Stimulated activated CD8-positive, alpha-beta memory T cell treated with anti-CD3 and anti-CD28 coated beads, Interleukin-12 subunit alpha, Interleukin-12 subunit beta, amount 100 ng/mL, for 4 hours (primary cell): ENCODE data around the gene TMEM141.
"Not testable (repeated sequence)": the region's sequence is repeated elsewhere in the genome, so short reads cannot be mapped to it uniquely, and the experiment has no call there.

Experiments used
- DNase-seq: peaks from one replicate; pipeline ENCODE4 v3.0.0-alpha.2; 2020; ENCODE audit warnings: low read depth

TMEM141 gene

GRCh38 chr9:136833381-136834048 lies 42.4 kb downstream of the TMEM141 start:
- not testable (repeated sequence) for DNase-seq

DNA sequence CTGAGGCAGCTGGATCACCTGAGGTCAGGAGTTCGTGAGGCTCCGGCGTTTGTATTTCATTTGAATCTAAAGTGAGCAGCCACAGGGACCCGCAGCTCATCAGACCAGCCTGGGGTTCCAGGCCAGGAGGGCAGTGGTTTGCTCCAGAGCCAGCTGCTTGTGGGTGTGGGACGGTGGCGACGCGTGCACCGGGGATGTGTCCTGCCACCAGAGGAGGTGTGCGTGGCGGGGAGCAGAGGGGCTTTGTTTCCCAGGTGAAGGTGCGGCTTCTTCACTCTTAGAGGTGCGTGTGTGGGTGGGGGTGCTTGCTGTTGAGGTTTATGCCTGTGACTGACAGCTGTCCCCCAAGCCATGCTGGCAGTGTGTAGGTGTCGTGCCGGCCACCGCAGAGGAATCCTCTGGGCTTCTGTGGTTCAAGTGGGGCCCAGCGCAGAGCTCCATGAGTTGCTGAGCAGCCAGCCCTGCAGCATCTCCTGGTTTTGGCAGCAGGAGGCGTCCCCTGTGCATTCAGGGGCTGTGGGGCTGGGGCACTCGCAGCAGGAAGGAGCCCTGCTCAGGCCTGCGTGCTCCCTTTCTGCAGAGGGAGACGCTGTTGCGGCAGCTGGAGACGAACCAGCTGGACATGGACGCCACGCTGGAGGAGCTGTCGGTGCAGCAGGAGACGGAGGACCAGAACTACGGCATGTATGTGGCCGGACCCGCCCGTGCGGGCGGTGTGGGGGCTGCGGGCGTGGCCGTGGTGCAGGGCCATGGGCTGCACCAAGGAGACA lies 44.2 kb downstream of the TMEM141 start:
- no peak for DNase-seq

DNA sequence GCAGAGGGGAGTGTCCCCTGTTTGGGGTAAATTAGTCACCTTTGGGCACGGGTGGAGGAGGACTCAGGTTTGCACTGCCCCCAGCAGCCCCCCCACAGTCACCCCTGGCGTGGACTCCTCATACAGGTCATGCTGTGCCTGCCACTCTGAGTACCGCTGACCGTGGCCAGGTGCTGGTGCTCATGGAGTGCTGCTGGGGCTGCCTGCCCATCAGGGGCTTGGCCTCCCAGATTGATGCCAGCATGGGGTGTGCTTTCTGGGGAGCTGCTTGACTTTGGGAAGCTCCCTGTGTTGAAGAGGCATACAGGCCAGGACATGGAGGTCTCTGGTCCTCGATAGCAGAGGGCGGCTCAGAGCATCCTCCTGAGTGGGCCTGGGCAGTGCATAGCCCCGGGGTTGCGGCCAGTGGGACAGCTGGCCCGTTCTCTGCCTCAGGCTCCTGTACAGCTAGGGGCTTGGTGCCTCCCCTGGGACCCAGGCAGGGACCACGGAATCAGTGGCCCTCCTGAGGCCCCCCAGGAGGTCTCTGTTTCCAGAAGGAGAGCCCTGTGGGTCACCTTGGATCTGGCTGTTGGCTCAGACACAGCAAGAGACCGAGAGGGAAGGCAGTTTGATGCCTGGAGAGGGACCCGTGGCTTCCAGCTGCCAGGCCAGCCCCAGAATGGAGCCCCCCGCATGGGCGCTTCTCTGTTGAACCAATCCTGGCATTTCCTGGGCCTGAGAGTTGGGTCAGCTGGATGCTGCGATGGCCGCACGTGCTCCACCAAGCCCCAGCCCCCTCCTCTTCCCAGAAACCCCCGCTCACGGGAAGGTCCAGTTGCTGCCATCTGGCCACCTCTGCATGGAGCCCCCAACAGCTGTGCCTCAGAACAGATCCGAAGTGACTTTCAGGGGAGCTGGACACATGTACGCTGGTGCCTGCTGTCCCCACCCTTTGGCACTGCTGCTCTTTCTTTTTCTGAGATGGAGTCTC lies 45.1 kb downstream of the TMEM141 start:
- DNase-seq = no peak

- DNase-seq = no peak
Observed at GRCh38 chr9:136837146-136837855, 46.2 kb downstream of the TMEM141 start.

DNA sequence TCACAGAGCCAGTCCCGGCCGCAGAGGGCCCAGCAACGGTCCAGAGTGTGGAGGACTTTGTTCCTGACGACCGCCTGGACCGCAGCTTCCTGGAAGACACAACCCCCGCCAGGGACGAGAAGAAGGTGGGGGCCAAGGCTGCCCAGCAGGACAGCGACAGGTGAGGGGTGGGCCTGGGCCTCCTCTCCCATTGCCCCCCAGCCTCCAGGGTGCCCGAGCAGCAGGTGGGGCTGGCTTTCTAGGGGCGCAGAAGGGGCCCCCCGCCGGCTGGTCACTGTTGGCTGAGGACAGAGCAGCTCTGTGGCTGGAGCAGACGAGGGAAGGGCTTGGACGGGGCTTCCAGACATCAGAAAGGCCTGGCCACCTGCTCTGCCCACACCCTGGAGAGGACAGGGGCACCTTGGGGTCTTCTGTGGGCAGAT lies 46.7 kb downstream of the TMEM141 start:
- not testable (repeated sequence) for DNase-seq

GRCh38 chr9:136838314-136839228 lies 47.4 kb downstream of the TMEM141 start:
- DNase-seq = no peak

GRCh38 chr9:136839229-136840139 lies 48.3 kb downstream of the TMEM141 start:
- no peak for DNase-seq

DNA sequence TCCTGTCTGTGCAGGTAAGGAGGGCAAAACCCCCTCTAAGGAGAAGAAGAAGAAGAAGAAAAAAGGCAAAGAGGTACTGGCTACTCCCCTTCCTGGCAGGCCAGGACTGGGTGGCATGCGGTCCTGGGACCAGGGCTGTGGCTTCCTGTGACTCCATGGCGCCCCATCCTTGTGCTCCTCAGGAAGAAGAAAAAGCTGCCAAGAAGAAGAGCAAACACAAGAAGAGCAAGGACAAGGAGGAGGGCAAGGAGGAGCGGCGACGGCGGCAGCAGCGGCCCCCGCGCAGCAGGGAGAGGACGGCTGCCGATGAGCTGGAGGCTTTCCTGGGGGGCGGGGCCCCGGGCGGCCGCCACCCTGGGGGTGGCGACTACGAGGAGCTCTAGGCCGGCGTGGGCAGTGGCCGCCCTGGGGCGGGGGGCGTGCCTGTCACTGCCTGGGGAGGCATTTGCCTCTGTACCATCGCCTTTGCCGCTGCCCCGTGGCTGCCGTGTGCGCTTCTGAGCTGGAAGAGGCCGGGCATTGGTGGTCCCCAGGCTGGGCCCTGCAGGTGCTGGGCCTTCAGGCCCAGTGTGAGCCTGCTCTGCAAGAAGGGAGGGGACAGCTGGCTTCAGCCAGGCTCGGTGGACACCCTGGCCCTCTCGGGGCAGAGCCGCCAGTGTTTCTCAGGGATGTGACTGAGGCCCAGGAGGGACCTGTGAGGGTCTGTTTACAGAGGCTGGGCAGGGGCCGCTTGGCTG lies 49.2 kb downstream of the TMEM141 start:
- DNase-seq = no peak

DNA sequence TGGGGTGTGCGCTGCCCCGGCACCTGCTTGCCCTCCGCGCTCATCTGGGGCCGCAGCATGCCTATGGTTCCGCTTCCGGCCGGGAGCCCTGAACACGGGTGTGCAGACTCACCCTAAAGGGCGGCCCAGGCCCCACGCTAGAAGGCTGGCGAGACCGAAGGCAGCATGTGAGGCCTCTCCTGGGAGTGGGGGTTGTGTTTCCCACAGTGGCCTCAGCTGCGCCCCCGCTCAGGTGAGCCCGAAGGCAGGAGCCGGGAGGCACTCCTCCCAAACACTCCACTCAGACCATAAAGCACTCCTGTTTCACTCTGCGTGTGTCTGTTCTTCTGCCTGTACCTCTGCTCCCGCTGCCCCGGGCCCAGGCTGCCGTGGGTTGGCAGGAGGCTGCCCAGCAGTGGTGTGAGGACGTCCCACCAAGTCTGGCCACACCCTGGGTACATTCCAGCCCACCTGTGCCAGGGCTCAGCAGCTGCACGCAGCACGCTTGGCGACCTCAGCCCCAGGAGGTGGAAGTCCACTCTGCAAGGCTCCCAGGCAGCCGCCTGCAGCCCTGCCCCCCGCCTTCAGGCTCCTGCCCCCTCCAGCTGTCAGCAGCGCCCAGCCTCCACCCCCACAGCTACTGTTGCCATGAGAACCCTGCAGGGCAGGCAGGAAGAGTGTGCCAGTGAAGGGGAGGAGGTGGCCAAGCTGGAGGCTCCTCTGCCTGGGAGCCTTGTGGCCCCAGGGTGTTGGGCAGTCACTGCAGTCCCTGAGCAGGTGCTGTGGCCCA lies 49.9 kb downstream of the TMEM141 start:
- no peak for DNase-seq

DNA sequence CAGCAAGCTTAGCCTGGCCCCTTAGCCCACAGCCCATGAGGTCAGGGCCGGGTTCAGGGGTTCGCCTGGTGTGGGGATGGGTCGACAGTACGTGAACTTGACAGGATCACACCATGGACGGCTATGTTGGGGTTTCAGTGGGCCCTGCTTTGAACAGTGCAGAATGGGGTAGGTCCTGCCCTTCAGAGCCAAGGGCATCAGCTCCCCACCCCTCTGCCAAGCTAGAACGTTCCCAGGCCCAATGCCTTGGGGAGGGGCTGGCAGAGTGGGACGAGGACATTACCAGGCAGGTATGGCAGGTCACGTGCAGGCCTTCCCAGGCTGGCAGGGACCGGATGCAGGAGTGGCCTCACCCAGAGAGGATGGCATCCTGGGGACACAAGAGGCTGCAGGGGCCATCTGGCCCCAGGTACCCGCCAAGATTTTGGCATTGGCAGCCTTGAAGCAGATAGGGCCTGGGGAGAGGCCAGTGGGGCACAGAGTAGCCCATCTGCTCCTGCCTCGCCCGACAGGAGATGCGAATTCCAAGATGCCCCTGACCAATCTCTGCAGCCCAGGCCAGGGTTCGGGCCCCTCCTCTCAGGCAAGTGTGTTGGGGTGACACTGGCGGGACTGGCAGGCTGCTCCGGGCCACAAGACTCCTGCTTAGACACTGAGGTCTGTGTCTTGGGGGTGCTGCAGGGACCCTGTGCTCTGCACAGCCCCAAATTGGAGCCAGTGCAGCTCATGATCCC lies 50.7 kb downstream of the TMEM141 start:
- not testable (repeated sequence) for DNase-seq

- peak; percentile 63 for DNase-seq
Observed at GRCh38 chr9:136842380-136842948, 51.3 kb downstream of the TMEM141 start, which contains the start of gene AJM1. Gene AJM1, plus strand, starts transcription at chr9:136842478. Its CDS starts 1,937 bp downstream, at chr9:136844415.
